ENCODE measurements around the gene ZMIZ2. TPM values are rescaled to one million over a fixed set of nuclear protein-coding genes. Genes with fewer than 3 reads are reported as not detected.

The ZMIZ2 gene
- total RNA-seq, 5 donors from 2014 or later (not counting 1 experiment from before 2014, with no cell fraction given): 112 to 172 (median 145) TPM

GRCh38 chr7:44754802-44755697 lies 6.4 kb downstream of the ZMIZ2 start:
- ATAC-seq (replicated peaks in 1 of 4): no peak
- no peaks in the 10 kb centered on the region for H3K27me3 Mint-ChIP-seq
- H3K27me3 ChIP-seq (replicated peaks in 1 of 2; ENCODE audit: control insufficient read depth in 2 of 2, extremely low read depth in 1 of 2, insufficient read depth in 2 of 2, low read length in 1 of 2): no peaks in the 10 kb centered on the region
- H3K4me1 Mint-ChIP-seq: peaks cover 22 to 45% (median 38%) of the 10 kb centered on the region in 3 donors
- H3K36me3 Mint-ChIP-seq: peaks cover 3% of the 10 kb centered on the region
- peaks cover 9 to 43% of the 10 kb centered on the region in 2 donors for H3K36me3 ChIP-seq (ENCODE audit: control insufficient read depth in 2 of 2, extremely low read depth in 1 of 2, insufficient read depth in 1 of 2, low read length in 1 of 2)
- 94% methylated on average over 9 of the region's 11 CpGs for WGBS (ENCODE audit: insufficient coverage)
- no peak overlapping the region for H3K4me3 ChIP-seq (ENCODE audit: control insufficient read depth in 1 of 2, extremely low read depth in 1 of 2, low read length in 1 of 2)
- peak overlapping the region; percentile 36 to 80 for H3K27ac Mint-ChIP-seq
- no peak overlapping the region for H3K4me3 Mint-ChIP-seq
- H3K27ac ChIP-seq (ENCODE audit: low read length): no peak overlapping the region
- no peaks in the 10 kb centered on the region for H3K9me3 Mint-ChIP-seq
- ChIA-PET POLR2A (interaction anchor here in 1 of 2 donors (0.5 kb wide), 1 partner anchor 628 kb away, joined by 3 read pairs; no protein-coding TSS in a partner anchor), CTCF (no interaction called here)
- no peaks in the 10 kb centered on the region for H3K9me3 ChIP-seq
- H3K4me1 ChIP-seq (ENCODE audit: control insufficient read depth in 1 of 2, extremely low read depth in 1 of 2, insufficient read depth in 2 of 2, low read length in 2 of 2): peaks cover 15 to 44% of the 10 kb centered on the region in 2 experiments
- DNase-seq: no peak

GRCh38 chr7:44755698-44756627 lies 7.3 kb downstream of the ZMIZ2 start:
- ATAC-seq (replicated peaks in 1 of 4): no peak
- ChIA-PET POLR2A (no interaction called here), CTCF (no interaction called here)
- Histone ChIP-seq H3K27me3 (replicated peaks in 1 of 2; ENCODE audit: control insufficient read depth in 2 of 2, extremely low read depth in 1 of 2, insufficient read depth in 2 of 2, low read length in 1 of 2) (no peaks in the 10 kb centered on the region), H3K9me3 (no peaks in the 10 kb centered on the region), H3K27ac (ENCODE audit: low read length) (no peak overlapping the region), H3K4me1 (ENCODE audit: control insufficient read depth in 1 of 2, extremely low read depth in 1 of 2, insufficient read depth in 2 of 2, low read length in 2 of 2) (peaks cover 6 to 35% of the 10 kb centered on the region in 2 experiments), H3K36me3 (ENCODE audit: control insufficient read depth in 2 of 2, extremely low read depth in 1 of 2, insufficient read depth in 1 of 2, low read length in 1 of 2) (peaks cover 11 to 50% of the 10 kb centered on the region in 2 donors), H3K4me3 (ENCODE audit: control insufficient read depth in 1 of 2, extremely low read depth in 1 of 2, low read length in 1 of 2) (no peak overlapping the region)
- H3K4me3 Mint-ChIP-seq: no peak overlapping the region
- H3K9me3 Mint-ChIP-seq: no peaks in the 10 kb centered on the region
- no peak overlapping the region for H3K27ac Mint-ChIP-seq
- 90% methylated on average over 14 of the region's 17 CpGs for WGBS (ENCODE audit: insufficient coverage)
- no peaks in the 10 kb centered on the region for H3K27me3 Mint-ChIP-seq
- DNase-seq: no peak
- H3K36me3 Mint-ChIP-seq: peaks cover 8% of the 10 kb centered on the region
- H3K4me1 Mint-ChIP-seq: peaks cover 13 to 36% (median 29%) of the 10 kb centered on the region in 3 donors

GRCh38 chr7:44756904-44757303 lies 8.3 kb downstream of the ZMIZ2 start:
- Histone ChIP-seq H3K4me1 (ENCODE audit: control insufficient read depth in 1 of 2, extremely low read depth in 1 of 2, insufficient read depth in 2 of 2, low read length in 2 of 2) (peaks cover 2 to 26% of the 10 kb centered on the region in 2 experiments), H3K9me3 (no peaks in the 10 kb centered on the region), H3K4me3 (ENCODE audit: control insufficient read depth in 1 of 2, extremely low read depth in 1 of 2, low read length in 1 of 2) (no peak overlapping the region), H3K27ac (ENCODE audit: low read length) (no peak overlapping the region), H3K27me3 (replicated peaks in 1 of 2; ENCODE audit: control insufficient read depth in 2 of 2, extremely low read depth in 1 of 2, insufficient read depth in 2 of 2, low read length in 1 of 2) (no peaks in the 10 kb centered on the region), H3K36me3 (ENCODE audit: control insufficient read depth in 2 of 2, extremely low read depth in 1 of 2, insufficient read depth in 1 of 2, low read length in 1 of 2) (peaks cover 16 to 54% of the 10 kb centered on the region in 2 donors)
- over 99% methylated on average over 12 of the region's 12 CpGs for WGBS (ENCODE audit: insufficient coverage)
- H3K27ac Mint-ChIP-seq: no peak overlapping the region
- DNase-seq (no peak), ATAC-seq (replicated peaks in 1 of 4) (no peak)
- H3K27me3 Mint-ChIP-seq: no peaks in the 10 kb centered on the region
- H3K36me3 Mint-ChIP-seq: peaks cover 12% of the 10 kb centered on the region
- H3K4me1 Mint-ChIP-seq: peaks cover 7 to 29% (median 21%) of the 10 kb centered on the region in 3 donors
- ChIA-PET POLR2A (interaction anchor here in 1 of 2 donors (0.5 to 0.8 kb wide), 2 partner anchors 11 to 26 kb away, joined by 5 to 6 read pairs; no protein-coding TSS in a partner anchor), CTCF (no interaction called here)
- no peaks in the 10 kb centered on the region for H3K9me3 Mint-ChIP-seq
- H3K4me3 Mint-ChIP-seq: no peak overlapping the region

GRCh38 chr7:44757311-44757710 lies 8.7 kb downstream of the ZMIZ2 start:
- Histone ChIP-seq H3K4me3 (ENCODE audit: control insufficient read depth in 1 of 2, extremely low read depth in 1 of 2, low read length in 1 of 2) (no peak overlapping the region), H3K4me1 (ENCODE audit: control insufficient read depth in 1 of 2, extremely low read depth in 1 of 2, insufficient read depth in 2 of 2, low read length in 2 of 2) (peaks cover 2 to 26% of the 10 kb centered on the region in 2 experiments), H3K36me3 (ENCODE audit: control insufficient read depth in 2 of 2, extremely low read depth in 1 of 2, insufficient read depth in 1 of 2, low read length in 1 of 2) (peaks cover 16 to 58% of the 10 kb centered on the region in 2 donors), H3K27ac (ENCODE audit: low read length) (no peak overlapping the region), H3K27me3 (replicated peaks in 1 of 2; ENCODE audit: control insufficient read depth in 2 of 2, extremely low read depth in 1 of 2, insufficient read depth in 2 of 2, low read length in 1 of 2) (no peaks in the 10 kb centered on the region), H3K9me3 (no peaks in the 10 kb centered on the region)
- Mint-ChIP-seq H3K4me3 (no peak overlapping the region), H3K27me3 (no peaks in the 10 kb centered on the region), H3K4me1 (peaks cover 5 to 27% (median 19%) of the 10 kb centered on the region in 3 donors), H3K9me3 (no peaks in the 10 kb centered on the region), H3K27ac (no peak overlapping the region), H3K36me3 (peaks cover 16% of the 10 kb centered on the region)
- ChIA-PET POLR2A (interaction anchor here in 1 of 2 donors (0.5 to 0.8 kb wide), 2 partner anchors 12 to 25 kb away, joined by 5 to 6 read pairs; no protein-coding TSS in a partner anchor), CTCF (no interaction called here)
- DNase-seq (no peak), ATAC-seq (replicated peaks in 1 of 4) (no peak)
- WGBS (ENCODE audit: insufficient coverage): 99% methylated on average over 9 of the region's 10 CpGs

GRCh38 chr7:44757739-44758138 lies 9.1 kb downstream of the ZMIZ2 start:
- no peak overlapping the region for H3K4me3 Mint-ChIP-seq
- ChIA-PET POLR2A (interaction anchor here (0.6 to 0.8 kb wide), 2 partner anchors 25 to 179 kb away, joined by 6 read pairs; no protein-coding TSS in a partner anchor), CTCF (interaction anchor here in 1 of 2 donors (0.7 kb wide), 1 partner anchor 827 kb away, joined by 3 read pairs; no protein-coding TSS in a partner anchor)
- H3K9me3 ChIP-seq: no peaks in the 10 kb centered on the region
- no peak overlapping the region for H3K27ac Mint-ChIP-seq
- WGBS (ENCODE audit: insufficient coverage): 93% methylated on average over 6 of the region's 7 CpGs
- peaks cover under 1 to 22% (median 15%) of the 10 kb centered on the region in 3 donors for H3K4me1 Mint-ChIP-seq
- H3K27ac ChIP-seq (ENCODE audit: low read length): no peak overlapping the region
- ATAC-seq (replicated peaks in 1 of 4) (no peak), DNase-seq (no peak)
- peaks cover 17% of the 10 kb centered on the region for H3K36me3 Mint-ChIP-seq
- no peaks in the 10 kb centered on the region for H3K27me3 Mint-ChIP-seq
- H3K27me3 ChIP-seq (replicated peaks in 1 of 2; ENCODE audit: control insufficient read depth in 2 of 2, extremely low read depth in 1 of 2, insufficient read depth in 2 of 2, low read length in 1 of 2): no peaks in the 10 kb centered on the region
- no peaks in the 10 kb centered on the region for H3K9me3 Mint-ChIP-seq
- peaks cover 16 to 62% of the 10 kb centered on the region in 2 donors for H3K36me3 ChIP-seq (ENCODE audit: control insufficient read depth in 2 of 2, extremely low read depth in 1 of 2, insufficient read depth in 1 of 2, low read length in 1 of 2)
- peaks cover 2 to 26% of the 10 kb centered on the region in 2 experiments for H3K4me1 ChIP-seq (ENCODE audit: control insufficient read depth in 1 of 2, extremely low read depth in 1 of 2, insufficient read depth in 2 of 2, low read length in 2 of 2)
- no peak overlapping the region for H3K4me3 ChIP-seq (ENCODE audit: control insufficient read depth in 1 of 2, extremely low read depth in 1 of 2, low read length in 1 of 2)

GRCh38 chr7:44759246-44759645 lies 10.6 kb downstream of the ZMIZ2 start:
- ATAC-seq (replicated peaks in 1 of 4): no peak
- Mint-ChIP-seq H3K9me3 (no peaks in the 10 kb centered on the region), H3K4me1 (peaks cover 0 to 11% (median 9%) of the 10 kb centered on the region in 3 donors), H3K4me3 (no peak overlapping the region), H3K36me3 (peaks cover 25% of the 10 kb centered on the region), H3K27ac (no peak overlapping the region), H3K27me3 (no peaks in the 10 kb centered on the region)
- no peak for DNase-seq
- WGBS (ENCODE audit: insufficient coverage): over 99% methylated on average over 9 of the region's 9 CpGs
- Histone ChIP-seq H3K27me3 (replicated peaks in 1 of 2; ENCODE audit: control insufficient read depth in 2 of 2, extremely low read depth in 1 of 2, insufficient read depth in 2 of 2, low read length in 1 of 2) (no peaks in the 10 kb centered on the region), H3K4me3 (ENCODE audit: control insufficient read depth in 1 of 2, extremely low read depth in 1 of 2, low read length in 1 of 2) (no peak overlapping the region), H3K36me3 (ENCODE audit: control insufficient read depth in 2 of 2, extremely low read depth in 1 of 2, insufficient read depth in 1 of 2, low read length in 1 of 2) (peaks cover 20 to 76% of the 10 kb centered on the region in 2 donors), H3K9me3 (no peaks in the 10 kb centered on the region), H3K4me1 (ENCODE audit: control insufficient read depth in 1 of 2, extremely low read depth in 1 of 2, insufficient read depth in 2 of 2, low read length in 2 of 2) (peaks cover 0 to 22% of the 10 kb centered on the region in 2 experiments), H3K27ac (ENCODE audit: low read length) (no peak overlapping the region)
- CTCF ChIA-PET: no interaction called here
- POLR2A ChIA-PET: no interaction called here

Data from T-cell (primary cell).